Lung (tissue), 12 donors: ENCODE results near the gene C7. TPM values are rescaled to one million over a fixed set of nuclear protein-coding genes. Genes with fewer than 3 reads are reported as not detected.
A peak's percentile ranks its signal among the peaks of the same experiment; 100 is the strongest.

Experiments used
- ATAC-seq: fragments of 200-7000 bp; cut with Tn5 transposase; one replicate; pipeline ENCODE4 v1.9.1; 2020; ENCODE audit warnings: moderate number of reproducible peaks; ENCODE audit not compliant: insufficient read depth, low FRiP score
- DNase-seq, 3 donors: peaks; one replicate each; pipeline ENCODE4 v3.0.0-alpha.2; 2013 to 2017
- H3K27ac ChIP-seq, 2 donors: one replicate each; pipeline ENCODE4 v1.5.1; 2013; ENCODE audit warnings: mild to moderate bottlenecking in 2 of 2, moderate library complexity in 2 of 2, control low read depth in 1 of 2, inconsistent platforms in 1 of 2, low read depth in 1 of 2, low read length in 1 of 2
- H3K27me3 ChIP-seq, 3 donors: one replicate each; pipeline ENCODE4 v1.5.1; 2013; ENCODE audit warnings: low read length in 2 of 3; ENCODE audit not compliant: control insufficient read depth in 3 of 3, insufficient read depth in 3 of 3
- H3K36me3 ChIP-seq, 4 donors: one replicate each; pipeline ENCODE4 v1.5.1; 2013; ENCODE audit warnings: low read length in 4 of 4, mild to moderate bottlenecking in 1 of 4, moderate library complexity in 1 of 4; ENCODE audit not compliant: control insufficient read depth in 4 of 4, insufficient read depth in 4 of 4
- H3K4me1 ChIP-seq, 5 donors: one replicate each; pipeline ENCODE4 v1.5.1; 2013; ENCODE audit warnings: low read length in 5 of 5, mild to moderate bottlenecking in 2 of 5, moderate library complexity in 1 of 5; ENCODE audit not compliant: control insufficient read depth in 5 of 5, insufficient read depth in 5 of 5
- H3K4me3 ChIP-seq: one replicate; pipeline ENCODE4 v1.5.1; 2013; ENCODE audit warnings: mild to moderate bottlenecking, control low read depth, moderate library complexity
- H3K9ac ChIP-seq, 2 donors: one replicate each; pipeline ENCODE4 v1.5.1; 2013; ENCODE audit warnings: low read length in 2 of 2, control low read depth in 1 of 2; ENCODE audit not compliant: insufficient read depth in 1 of 2
- H3K9me3 ChIP-seq, 4 donors: one replicate each; pipeline ENCODE4 v1.5.1; 2013; ENCODE audit warnings: low read length in 3 of 4, mild to moderate bottlenecking in 1 of 4, moderate library complexity in 1 of 4; ENCODE audit not compliant: control insufficient read depth in 4 of 4, insufficient read depth in 3 of 4
- CTCF ChIP-seq: IDR thresholded peaks from 2 replicates; pipeline ENCODE4 v1.5.1; 2012; ENCODE audit warnings: mild to moderate bottlenecking; ENCODE audit errors: control extremely low read depth, extremely low read depth
- WGBS, 2 donors: extraction: QIAGEN DNeasy Blood & Tissue Kit; methylation state at CpG; one replicate each; pipeline ENCODE4 v1.1.7; 2013; 5-methylcytosine and 5-hydroxymethylcytosine counted together
- polyA plus RNA-seq, 2 donors: library from polyadenylated mRNA; stranded (reverse); fragments of 200-250 nt; gene quantifications; one replicate each; pipeline ENCODE4 v1.2.1, GENCODE V29; 2013
- total RNA-seq, 2 donors: library from RNA; depleted of rRNA in 1 of 2; stranded (reverse); fragments of >200 nt in 1 of 2; gene quantifications; one replicate each; pipeline ENCODE4 v1.2.1, GENCODE V29; 2014 to 2021
- donor health status: control.
- donor health status: control.
- donor health status: Bipolar disorder and iron deficiency.
- donor health status: healthy.
- donor health status: DM: yes; HTN: yes; CAD: no.

The C7 gene
- total and polyA plus RNA-seq, 4 donors = 46.2 to 763 (median 120) TPM

DNA sequence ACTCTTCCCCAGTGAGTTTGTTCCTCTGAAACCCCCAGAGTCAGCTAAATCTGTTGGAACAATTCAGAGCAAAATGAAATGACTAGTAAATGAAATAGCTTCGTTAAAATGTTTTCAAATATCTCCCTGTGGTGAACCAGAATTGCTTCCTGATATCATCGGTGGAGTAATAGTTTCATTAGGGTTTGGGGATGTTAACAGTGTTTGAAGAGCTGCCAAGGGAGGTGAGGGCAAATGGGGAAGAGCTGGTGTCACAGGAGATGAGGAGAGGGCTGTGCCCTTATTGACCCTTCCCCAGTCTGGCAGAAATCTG is 4.3 kb upstream of the C7 start:
- no peak for TF ChIP-seq CTCF
- WGBS, 2 donors = 9 to 22% methylated on average over 2 of the region's 2 CpGs
- Histone ChIP-seq H3K9me3 (no peaks in the 10 kb centered on the region), H3K9ac (no peak overlapping the region), H3K27ac (peak overlapping the region in 1 of 2 donors; percentile 66), H3K27me3 (no peaks in the 10 kb centered on the region), H3K36me3 (no peaks in the 10 kb centered on the region), H3K4me1 (peaks cover 0 to 28% (median 2%) of the 10 kb centered on the region in 5 donors), H3K4me3 (no peak overlapping the region)
- ATAC-seq (no peak), DNase-seq (no peak)

GRCh38 chr5:40906351-40906751 is 2.9 kb upstream of the C7 start:
- Histone ChIP-seq H3K9me3 (no peaks in the 10 kb centered on the region), H3K27ac (no peak overlapping the region), H3K27me3 (no peaks in the 10 kb centered on the region), H3K9ac (no peak overlapping the region), H3K36me3 (peaks cover 0 to 2% (median 0%) of the 10 kb centered on the region in 4 donors), H3K4me1 (peaks cover 0 to 28% (median 3%) of the 10 kb centered on the region in 5 donors), H3K4me3 (no peak overlapping the region)
- ATAC-seq (no peak), DNase-seq (no peak)
- 79 to 93% methylated on average over 1 of the region's 1 CpG for WGBS, 2 donors
- TF ChIP-seq CTCF = no peak

DNA sequence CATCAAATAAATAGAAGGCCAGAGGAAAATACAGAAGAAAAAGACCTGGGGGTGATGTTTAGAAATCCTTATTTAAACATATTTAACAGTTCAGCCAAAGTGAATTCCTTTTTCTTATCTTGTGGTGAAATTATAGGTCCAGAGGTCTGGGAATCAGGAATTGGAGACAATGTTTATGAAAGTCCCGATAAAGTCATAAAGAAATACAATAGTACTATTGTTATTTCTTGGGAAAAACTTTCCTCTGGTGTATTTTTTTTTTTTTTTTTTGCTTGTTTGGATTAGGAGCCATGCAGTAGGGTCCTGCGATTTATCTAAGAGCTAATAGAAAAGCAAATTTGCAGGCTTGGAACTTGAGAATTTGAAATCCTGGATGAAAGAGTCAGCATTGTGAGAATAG is 426 bp downstream of the C7 start:
- Histone ChIP-seq H3K9ac (peak overlapping the region; percentile 57 to 90), H3K27me3 (no peaks in the 10 kb centered on the region), H3K4me1 (peaks cover 0 to 19% (median 4%) of the 10 kb centered on the region in 5 donors), H3K27ac (no peak overlapping the region), H3K36me3 (peaks cover 0 to 4% (median 1%) of the 10 kb centered on the region in 4 donors), H3K9me3 (no peaks in the 10 kb centered on the region), H3K4me3 (no peak overlapping the region)
- DNase-seq = peak in 2 of 3 donors; percentile 24 to 57
- no peak for ATAC-seq
- no peak for TF ChIP-seq CTCF
- 42 to 46% methylated on average over 2 of the region's 2 CpGs for WGBS, 2 donors

DNA sequence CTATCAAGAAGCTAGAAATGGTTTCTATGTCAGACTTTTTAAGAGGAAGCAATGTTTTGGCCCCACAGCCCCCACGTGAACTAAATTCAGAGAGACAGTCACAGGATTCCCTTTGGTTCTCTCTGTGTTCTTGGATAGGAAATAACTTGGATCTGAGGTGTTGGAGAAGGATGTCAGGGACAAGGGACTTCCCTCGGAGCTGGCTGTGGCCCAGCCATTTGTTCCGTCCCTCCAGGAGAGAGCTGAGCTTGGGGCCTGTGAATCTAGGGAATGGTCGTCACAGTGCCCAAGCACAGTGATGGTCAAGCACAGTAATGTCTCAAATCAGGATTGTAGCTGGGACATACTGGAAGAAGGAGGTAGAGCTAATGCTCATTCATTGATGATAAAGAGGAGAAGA is 2.0 kb downstream of the C7 start:
- Histone ChIP-seq H3K27ac (peak overlapping the region in 1 of 2 donors; percentile 31), H3K4me3 (no peak overlapping the region), H3K9me3 (no peaks in the 10 kb centered on the region), H3K27me3 (no peaks in the 10 kb centered on the region), H3K4me1 (peaks cover 3 to 13% (median 4%) of the 10 kb centered on the region in 5 donors), H3K9ac (peak overlapping the region in 1 of 2 donors; percentile 90), H3K36me3 (peaks cover 0 to 7% (median 1%) of the 10 kb centered on the region in 4 donors)
- ATAC-seq (no peak), DNase-seq (peak; percentile 72 to 77 (median 77))
- TF ChIP-seq CTCF = no peak
- 42 to 59% methylated on average over 4 of the region's 4 CpGs for WGBS, 2 donors
